DMS79 (cell line): ENCODE data around the gene SCN1B.

Experiments used
- DNase-seq: peaks from one replicate; lab custom pipeline; 2025; lab: John Stamatoyannopoulos, UW

The SCN1B gene

GRCh38 chr19:35074426-35075201 is 44.3 kb downstream of the SCN1B start:
- no peak for DNase-seq

DNA sequence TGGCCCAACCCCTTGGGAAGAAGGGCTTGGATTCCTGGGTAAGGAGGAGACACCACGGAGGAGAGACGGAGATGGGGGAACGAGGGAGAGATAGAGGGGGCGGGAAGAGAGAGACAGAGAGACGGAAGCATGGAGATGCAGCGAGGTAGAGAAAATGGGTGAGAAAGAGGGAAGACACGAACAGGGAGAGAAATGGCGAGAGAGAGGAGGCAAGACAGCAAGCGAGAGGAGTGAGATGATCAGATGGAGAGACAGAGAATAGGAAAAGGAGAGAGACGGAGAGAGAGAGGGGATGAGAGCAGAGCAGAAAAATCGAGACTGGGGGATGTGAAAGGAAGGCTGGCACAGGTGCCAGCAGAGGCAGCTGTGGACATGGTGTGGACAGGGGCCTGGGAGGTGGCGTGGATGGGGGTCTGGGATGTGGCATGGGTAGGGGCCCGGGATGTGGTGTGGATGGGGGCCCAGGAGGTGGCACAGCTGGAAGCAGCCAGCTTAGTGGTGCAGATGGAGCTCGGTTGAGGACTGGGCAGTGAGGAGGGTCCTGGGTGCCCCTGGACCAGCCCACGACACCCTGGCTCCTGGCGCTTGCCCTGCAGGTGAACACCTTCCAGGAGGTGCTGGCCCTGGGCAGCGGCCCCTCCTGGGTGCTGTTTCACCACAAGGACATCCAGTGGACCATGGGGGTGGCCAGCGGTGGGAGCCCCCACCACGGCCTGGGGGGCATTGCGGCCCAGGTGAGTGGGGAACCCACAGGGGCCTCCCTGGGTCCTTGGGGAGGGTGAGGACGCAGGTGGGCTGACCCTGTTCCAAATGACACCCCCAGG is 45.1 kb downstream of the SCN1B start:
- DNase-seq: no peak

- DNase-seq: no peak
These were observed 45.7 kb downstream of the SCN1B start for GRCh38 chr19:35076026-35076370.

DNA sequence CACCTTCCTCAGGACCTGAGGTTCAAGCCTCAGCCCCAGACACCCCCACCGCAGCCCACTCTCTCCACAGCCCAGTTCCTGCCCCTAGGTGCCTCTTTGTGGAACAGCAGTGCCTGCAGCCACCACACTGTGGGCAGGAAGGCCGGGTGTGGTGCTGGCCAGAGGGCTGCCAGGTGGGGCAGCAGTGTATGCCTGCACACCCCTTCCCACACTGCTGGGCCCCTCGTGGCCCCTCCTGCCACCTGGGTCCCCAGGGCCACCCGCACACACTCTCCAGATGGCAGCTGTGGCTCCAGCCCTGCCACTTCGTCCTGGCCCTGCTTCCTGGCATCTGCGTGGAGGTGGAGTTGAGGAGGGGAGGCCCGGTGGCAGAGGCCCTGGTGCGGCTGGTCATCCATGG is 46.4 kb downstream of the SCN1B start:
- DNase-seq: no peak

DNA sequence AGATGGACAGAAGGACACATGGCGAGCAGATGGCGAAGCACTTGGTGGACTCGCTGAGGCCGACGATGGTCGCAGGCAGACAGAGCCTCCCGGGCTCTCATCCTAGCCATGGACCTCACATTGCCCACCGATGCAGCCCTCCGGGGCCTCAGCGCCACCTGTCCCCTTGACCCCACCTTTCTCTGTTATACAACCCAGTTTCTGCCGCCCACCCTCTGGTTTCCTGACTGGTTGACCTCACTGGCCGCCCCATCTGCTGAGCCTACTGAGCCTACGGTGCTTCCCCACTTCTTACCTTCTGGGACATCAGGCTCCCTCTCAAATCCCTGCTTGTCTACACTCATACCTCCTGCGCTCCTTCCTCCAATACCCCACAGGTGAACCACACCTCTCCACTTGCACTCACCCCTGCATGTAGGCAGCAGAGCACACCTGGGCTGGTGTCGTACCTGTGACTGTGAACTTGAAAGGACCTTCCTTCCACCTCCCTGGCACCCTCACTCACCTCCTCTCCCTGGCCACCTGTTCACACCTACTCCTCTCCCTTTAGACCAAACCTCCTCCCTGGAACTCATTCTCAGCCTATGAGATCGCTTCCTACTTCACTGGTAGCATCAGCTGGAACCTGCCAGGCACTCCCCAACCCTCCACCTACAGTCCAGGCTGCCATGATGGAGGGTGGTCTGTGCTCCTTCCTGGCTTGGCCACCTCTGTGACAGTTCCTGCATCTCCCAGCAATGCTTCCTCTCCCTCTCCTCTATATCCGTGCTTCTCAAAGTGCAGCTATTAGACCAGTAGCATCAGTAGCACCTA is 47.3 kb downstream of the SCN1B start:
- DNase-seq: no peak

DNA sequence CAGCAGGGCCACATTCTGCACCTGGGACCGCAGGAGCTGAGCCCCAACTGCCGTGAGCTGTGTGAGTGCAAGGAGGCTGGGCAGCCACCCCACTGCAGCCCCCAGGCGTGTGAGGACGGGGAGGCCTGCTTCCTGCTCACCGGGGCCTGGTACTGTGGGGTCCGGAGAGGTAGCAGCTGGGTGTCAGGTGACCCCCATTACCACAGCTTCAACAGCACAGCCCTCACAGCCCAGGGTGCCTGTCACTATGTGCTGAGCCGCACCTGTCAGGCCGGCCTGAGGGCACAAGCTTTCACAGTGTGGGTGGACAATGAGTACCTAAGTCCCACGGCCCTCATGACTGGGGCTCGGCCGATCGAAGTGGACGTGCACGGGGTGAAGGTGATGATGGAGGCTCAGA is 49.6 kb downstream of the SCN1B start:
- no peak for DNase-seq

DNA sequence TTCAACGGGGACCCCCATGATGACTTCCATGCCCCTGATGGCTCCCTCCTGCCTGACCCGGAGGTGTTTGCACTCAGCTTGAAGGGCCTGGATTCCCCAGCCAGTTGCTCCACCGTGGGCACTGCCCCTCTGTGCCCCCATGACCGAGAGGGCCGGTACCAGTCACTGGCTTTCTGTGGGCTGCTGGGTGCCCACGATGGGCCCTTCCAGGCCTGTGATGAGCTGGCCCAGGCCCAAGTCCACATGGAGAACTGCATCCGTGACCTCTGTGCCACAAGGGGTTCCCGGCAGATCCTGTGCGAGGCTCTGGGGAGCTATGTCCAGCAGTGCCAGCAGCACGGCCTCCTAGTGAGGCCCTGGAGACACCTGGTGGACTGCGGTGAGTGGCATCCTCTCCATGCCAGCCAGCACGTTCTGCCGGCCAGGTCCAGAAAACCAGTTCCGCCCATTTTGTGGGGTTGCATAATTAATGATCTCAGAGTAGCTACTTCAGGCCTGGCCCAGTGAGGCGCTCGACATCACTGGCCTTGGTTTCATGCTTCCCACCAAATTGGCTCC is 50.4 kb downstream of the SCN1B start:
- DNase-seq: no peak

GRCh38 chr19:35081201-35081600 is 50.9 kb downstream of the SCN1B start:
- DNase-seq: no peak

GRCh38 chr19:35083691-35084508 is 53.6 kb downstream of the SCN1B start:
- no peak for DNase-seq

- DNase-seq: no peak
These were observed 54.2 kb downstream of the SCN1B start for GRCh38 chr19:35084509-35084762.

GRCh38 chr19:35085947-35086346 is 55.7 kb downstream of the SCN1B start:
- DNase-seq: no peak

DNA sequence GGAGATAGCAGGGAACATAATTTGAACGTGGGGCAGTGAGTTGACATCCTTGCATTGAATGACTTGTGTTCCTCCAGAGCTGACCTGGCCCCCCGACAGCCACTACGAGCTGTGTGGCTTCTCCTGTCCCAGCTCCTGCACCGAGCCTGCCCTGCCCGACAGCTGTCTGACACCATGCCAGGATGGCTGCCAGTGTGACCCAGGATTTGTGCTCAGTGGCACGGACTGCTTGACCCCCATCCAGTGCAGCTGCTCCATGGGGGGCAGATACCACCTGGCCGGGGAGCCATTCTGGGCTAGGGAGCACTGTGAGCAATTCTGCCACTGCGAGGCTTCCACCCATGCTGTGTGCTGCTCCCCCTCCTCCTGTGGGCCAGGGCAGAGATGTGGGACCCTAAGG is 56.2 kb downstream of the SCN1B start:
- DNase-seq: no peak

- no peak for DNase-seq
These were observed 57.1 kb downstream of the SCN1B start for GRCh38 chr19:35087393-35087792.

DNA sequence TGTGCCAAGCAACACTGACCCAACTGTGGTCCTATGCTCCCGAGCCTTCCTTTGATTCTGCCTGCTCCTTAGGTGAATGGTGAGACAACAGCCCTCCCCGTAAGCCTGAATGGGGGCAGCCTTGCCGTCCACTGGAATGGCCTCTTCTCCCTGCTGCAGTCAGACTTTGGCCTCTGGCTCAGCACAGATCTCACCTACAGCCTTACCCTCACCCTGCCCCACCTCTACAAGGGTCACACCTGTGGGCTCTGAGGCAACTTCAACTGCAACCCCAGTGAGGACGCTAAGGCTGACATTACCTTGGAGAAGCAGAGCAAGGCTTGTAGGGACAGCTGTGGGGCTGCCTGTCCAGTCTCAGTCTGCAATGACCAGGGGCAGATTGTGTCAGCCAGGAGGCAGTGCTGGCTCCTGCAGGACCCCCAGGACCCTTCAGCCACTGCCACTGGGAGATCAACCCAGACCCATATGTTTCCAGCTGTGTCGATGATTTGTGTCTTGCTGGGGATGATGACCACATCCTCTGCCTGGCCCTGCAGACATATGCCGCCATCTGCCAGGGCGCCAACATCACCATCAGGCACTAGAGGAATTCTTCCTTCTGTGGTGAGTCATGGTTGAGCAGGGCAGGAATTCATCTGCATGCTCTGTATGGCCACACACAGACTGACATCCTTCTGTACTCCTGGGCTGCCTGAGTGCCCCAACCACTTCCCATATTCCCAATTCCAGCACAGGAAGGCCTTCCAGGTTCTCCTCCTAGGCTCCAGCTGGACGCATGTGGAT is 58.1 kb downstream of the SCN1B start:
- DNase-seq: no peak

DNA sequence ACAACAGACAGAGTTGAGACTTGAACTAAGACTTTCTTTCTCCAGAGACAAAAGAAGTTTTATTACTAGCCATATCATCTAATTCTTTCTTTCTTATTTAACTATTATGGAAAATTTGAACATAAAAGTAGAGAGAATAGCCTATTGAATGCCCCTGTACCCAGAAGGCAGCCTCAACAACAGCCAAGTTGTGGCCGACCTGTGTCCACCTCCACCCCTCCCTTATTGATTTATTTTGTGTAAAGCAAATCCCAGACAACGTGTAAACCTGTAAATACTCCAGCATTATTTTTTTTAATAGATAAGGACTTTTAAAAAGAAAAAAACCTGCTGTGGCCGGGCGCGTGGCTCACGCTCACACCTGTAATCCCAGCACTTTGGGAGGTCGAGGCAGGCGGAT is 59.3 kb downstream of the SCN1B start:
- DNase-seq: no peak
